Memory B cell (primary cell): ENCODE data around the gene ERAP2.

Experiments used
- ATAC-seq: fragments of 150-1000 bp; cut with Tn5 transposase; 2 replicates; pipeline ENCODE4 v1.10.0; 2021; ENCODE audit warnings: low read depth, mild to moderate bottlenecking, moderate library complexity
- DNase-seq, 2 donors: peaks; one replicate each; pipeline ENCODE4 v3.0.0; 2022; ENCODE audit warnings: low spot score in 2 of 2
- H3K27ac Mint-ChIP-seq: one replicate; pipeline ENCODE4 v1.8.0; 2022; ENCODE audit warnings: mild to moderate bottlenecking, moderate library complexity, mixed read lengths
- H3K27me3 Mint-ChIP-seq: one replicate; pipeline ENCODE4 v1.8.0; 2022; ENCODE audit warnings: mixed read lengths
- H3K36me3 Mint-ChIP-seq: one replicate; pipeline ENCODE4 v1.8.0; 2022; ENCODE audit warnings: mild to moderate bottlenecking, mixed read lengths
- H3K4me1 Mint-ChIP-seq: one replicate; pipeline ENCODE4 v1.8.0; 2022; ENCODE audit warnings: mixed read lengths
- H3K4me3 Mint-ChIP-seq: one replicate; pipeline ENCODE4 v1.8.0; 2022; ENCODE audit warnings: mild to moderate bottlenecking, moderate library complexity, mixed read lengths
- H3K9me3 Mint-ChIP-seq: one replicate; pipeline ENCODE4 v1.8.0; 2022; ENCODE audit warnings: mixed read lengths

The ERAP2 gene

DNA sequence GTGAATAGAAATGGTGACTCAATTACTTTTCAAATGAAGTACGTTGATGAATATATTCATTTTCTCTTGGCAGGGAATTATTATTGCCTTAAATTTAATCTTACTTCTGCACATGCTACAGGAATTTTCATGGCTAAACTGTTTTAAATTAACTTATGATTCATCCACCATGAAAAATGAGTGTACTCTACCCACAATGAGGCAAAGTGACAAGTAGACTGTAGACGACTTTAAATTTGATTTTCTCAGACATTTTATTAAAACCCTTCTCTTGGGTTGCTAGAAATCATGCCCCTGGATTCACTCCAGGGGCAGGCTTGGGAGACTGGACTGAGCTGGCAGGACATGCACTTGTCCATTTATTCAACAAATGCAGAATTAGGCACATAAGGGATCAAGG, 23.5 kb upstream of the ERAP2 start:
- H3K9me3 Mint-ChIP-seq = peaks cover 3% of the 10 kb centered on the region

GRCh38 chr5:96854067-96854466, 22.2 kb upstream of the ERAP2 start:
- Mint-ChIP-seq H3K36me3 (peaks cover 5% of the 10 kb centered on the region), H3K4me1 (no peaks in the 10 kb centered on the region), H3K9me3 (peaks cover 3% of the 10 kb centered on the region), H3K27ac (no peak overlapping the region), H3K4me3 (no peak overlapping the region), H3K27me3 (no peaks in the 10 kb centered on the region)
- DNase-seq = no peak
- ATAC-seq = no peak

More for the DNA sequence above, 23.5 kb upstream of the ERAP2 start:
- H3K27ac Mint-ChIP-seq = no peak overlapping the region
- H3K4me3 Mint-ChIP-seq = no peak overlapping the region
- no peaks in the 10 kb centered on the region for H3K27me3 Mint-ChIP-seq
- no peaks in the 10 kb centered on the region for H3K4me1 Mint-ChIP-seq
- H3K36me3 Mint-ChIP-seq = peaks cover 6% of the 10 kb centered on the region
- DNase-seq = no peak
- no peak for ATAC-seq

DNA sequence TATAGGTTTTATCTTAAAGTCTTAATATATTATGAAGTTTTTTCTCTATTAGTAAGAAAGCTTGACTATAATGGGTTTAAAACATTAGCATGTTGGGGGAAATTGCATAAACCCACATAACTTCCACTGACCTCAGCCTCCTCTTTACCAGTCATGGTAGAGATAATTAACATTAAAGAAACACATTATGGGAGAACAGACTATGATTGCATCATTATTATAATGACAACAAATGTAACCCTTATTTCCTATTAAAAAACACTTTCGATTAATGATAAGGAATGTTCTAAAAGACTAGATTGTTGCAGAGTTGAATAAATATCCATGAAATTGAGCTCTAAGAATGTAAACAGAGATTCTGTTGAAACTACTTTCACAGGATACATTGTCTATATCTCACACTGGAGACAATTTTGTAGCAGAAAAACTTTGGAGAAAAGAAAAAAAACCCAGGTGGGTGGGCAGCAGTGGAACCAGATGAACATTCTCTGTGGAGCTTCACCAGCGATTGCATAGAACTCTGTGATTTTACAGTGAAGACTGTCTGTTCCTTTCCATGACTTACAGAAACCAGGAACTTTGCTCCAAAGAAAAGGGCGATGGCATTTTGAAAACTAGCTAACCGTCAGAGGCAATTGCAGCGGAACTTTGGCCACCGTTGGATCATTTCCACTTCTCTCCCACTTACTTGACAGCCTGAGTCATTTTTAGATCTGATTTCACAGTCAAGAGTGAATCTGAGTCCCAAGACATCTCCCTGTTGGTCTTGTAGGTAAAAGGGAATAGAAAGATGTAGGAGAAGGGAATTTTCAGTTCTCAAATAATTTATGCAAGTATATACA, 21.0 kb upstream of the ERAP2 start:
- DNase-seq = no peak
- Mint-ChIP-seq H3K4me3 (no peak overlapping the region), H3K9me3 (no peaks in the 10 kb centered on the region), H3K36me3 (no peaks in the 10 kb centered on the region), H3K4me1 (no peaks in the 10 kb centered on the region), H3K27ac (no peak overlapping the region), H3K27me3 (no peaks in the 10 kb centered on the region)
- ATAC-seq = no peak

GRCh38 chr5:96856371-96856770, 19.9 kb upstream of the ERAP2 start:
- Mint-ChIP-seq H3K36me3 (no peaks in the 10 kb centered on the region), H3K4me3 (no peak overlapping the region), H3K9me3 (no peaks in the 10 kb centered on the region), H3K4me1 (peaks cover 6% of the 10 kb centered on the region), H3K27ac (no peak overlapping the region), H3K27me3 (no peaks in the 10 kb centered on the region)
- no peak for DNase-seq
- ATAC-seq = no peak

GRCh38 chr5:96857454-96857853, 18.8 kb upstream of the ERAP2 start:
- Mint-ChIP-seq H3K27ac (no peak overlapping the region), H3K27me3 (no peaks in the 10 kb centered on the region), H3K4me3 (no peak overlapping the region), H3K36me3 (no peaks in the 10 kb centered on the region), H3K4me1 (peaks cover 6% of the 10 kb centered on the region), H3K9me3 (no peaks in the 10 kb centered on the region)
- ATAC-seq (no peak), DNase-seq (no peak)

GRCh38 chr5:96857924-96858323, 18.4 kb upstream of the ERAP2 start:
- H3K36me3 Mint-ChIP-seq = no peaks in the 10 kb centered on the region
- ATAC-seq (no peak), DNase-seq (no peak)
- peaks cover 6% of the 10 kb centered on the region for H3K4me1 Mint-ChIP-seq
- no peak overlapping the region for H3K4me3 Mint-ChIP-seq
- H3K27me3 Mint-ChIP-seq = no peaks in the 10 kb centered on the region
- H3K27ac Mint-ChIP-seq = no peak overlapping the region
- no peaks in the 10 kb centered on the region for H3K9me3 Mint-ChIP-seq

- Mint-ChIP-seq H3K9me3 (no peaks in the 10 kb centered on the region), H3K27me3 (no peaks in the 10 kb centered on the region), H3K27ac (no peak overlapping the region), H3K36me3 (no peaks in the 10 kb centered on the region), H3K4me1 (peaks cover 10% of the 10 kb centered on the region), H3K4me3 (no peak overlapping the region)
- no peak for DNase-seq
- no peak for ATAC-seq
Observed at GRCh38 chr5:96859375-96859774, 16.9 kb upstream of the ERAP2 start.

- Mint-ChIP-seq H3K4me1 (peaks cover 10% of the 10 kb centered on the region), H3K27ac (peak overlapping the region; percentile 67), H3K4me3 (no peak overlapping the region), H3K27me3 (no peaks in the 10 kb centered on the region), H3K36me3 (no peaks in the 10 kb centered on the region), H3K9me3 (no peaks in the 10 kb centered on the region)
- ATAC-seq (peak; percentile 92), DNase-seq (peak in 1 of 2 donors; percentile 22)
Observed at GRCh38 chr5:96861076-96861475, 15.2 kb upstream of the ERAP2 start.

DNA sequence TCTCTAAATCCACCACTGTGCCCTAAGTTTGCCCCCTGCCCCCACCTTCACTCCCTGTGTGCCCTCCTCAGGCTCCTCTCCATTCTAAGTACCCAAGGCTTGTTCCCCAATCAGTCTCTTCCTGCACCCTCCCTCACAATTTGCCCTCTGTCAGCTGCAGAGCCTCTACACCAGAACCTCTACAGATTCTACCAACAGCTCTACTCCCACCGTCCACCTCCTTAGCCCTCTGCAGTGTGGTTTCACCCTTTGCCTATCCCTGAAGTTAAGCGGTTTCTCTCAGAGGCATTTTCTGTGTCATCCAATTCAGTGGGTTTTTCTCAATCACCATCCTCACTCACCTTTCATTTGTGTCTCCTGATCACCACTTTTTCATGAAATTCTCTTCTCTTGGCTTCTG, 13.2 kb upstream of the ERAP2 start:
- Mint-ChIP-seq H3K27ac (no peak overlapping the region), H3K4me3 (no peak overlapping the region), H3K4me1 (peaks cover 10% of the 10 kb centered on the region), H3K27me3 (no peaks in the 10 kb centered on the region), H3K36me3 (no peaks in the 10 kb centered on the region), H3K9me3 (no peaks in the 10 kb centered on the region)
- no peak for ATAC-seq
- DNase-seq = no peak

GRCh38 chr5:96863949-96864584, 12.2 kb upstream of the ERAP2 start:
- no peak overlapping the region for H3K4me3 Mint-ChIP-seq
- no peaks in the 10 kb centered on the region for H3K9me3 Mint-ChIP-seq
- peaks cover 14% of the 10 kb centered on the region for H3K4me1 Mint-ChIP-seq
- DNase-seq = no peak
- H3K27ac Mint-ChIP-seq = no peak overlapping the region
- no peak for ATAC-seq
- H3K36me3 Mint-ChIP-seq = no peaks in the 10 kb centered on the region
- H3K27me3 Mint-ChIP-seq = no peaks in the 10 kb centered on the region

GRCh38 chr5:96864922-96865530, 11.3 kb upstream of the ERAP2 start:
- Mint-ChIP-seq H3K27me3 (no peaks in the 10 kb centered on the region), H3K4me3 (no peak overlapping the region), H3K9me3 (no peaks in the 10 kb centered on the region), H3K36me3 (no peaks in the 10 kb centered on the region), H3K4me1 (peaks cover 22% of the 10 kb centered on the region), H3K27ac (no peak overlapping the region)
- ATAC-seq (no peak), DNase-seq (no peak)

- ATAC-seq (peak; percentile 77), DNase-seq (peak in 1 of 2 donors; percentile 51)
- peak overlapping the region; percentile 80 for H3K27ac Mint-ChIP-seq
- H3K4me1 Mint-ChIP-seq = peaks cover 31% of the 10 kb centered on the region
- H3K4me3 Mint-ChIP-seq = no peak overlapping the region
- no peaks in the 10 kb centered on the region for H3K36me3 Mint-ChIP-seq
- no peaks in the 10 kb centered on the region for H3K27me3 Mint-ChIP-seq
- no peaks in the 10 kb centered on the region for H3K9me3 Mint-ChIP-seq
Observed at GRCh38 chr5:96868603-96869371, 7.5 kb upstream of the ERAP2 start.

DNA sequence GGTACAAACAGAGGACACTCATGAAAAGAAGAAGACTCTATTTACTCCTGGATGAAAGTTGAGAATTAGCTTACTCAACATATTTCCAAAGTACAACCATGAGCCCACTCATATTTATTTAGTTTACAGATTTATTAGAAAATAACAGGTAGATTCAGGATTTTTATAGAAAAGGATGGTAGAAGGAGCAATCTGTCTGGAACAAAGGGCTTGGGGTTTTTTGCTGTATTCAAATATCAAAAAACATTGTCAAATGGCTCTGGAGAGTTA, 7.0 kb upstream of the ERAP2 start:
- H3K36me3 Mint-ChIP-seq = no peaks in the 10 kb centered on the region
- H3K4me3 Mint-ChIP-seq = no peak overlapping the region
- peak overlapping the region; percentile 80 for H3K27ac Mint-ChIP-seq
- DNase-seq = no peak
- ATAC-seq = no peak
- H3K4me1 Mint-ChIP-seq = peaks cover 32% of the 10 kb centered on the region
- no peaks in the 10 kb centered on the region for H3K9me3 Mint-ChIP-seq
- H3K27me3 Mint-ChIP-seq = no peaks in the 10 kb centered on the region
